Measurements from ENCODE around the gene ZNF254. TPM values are rescaled to one million over a fixed set of nuclear protein-coding genes. Genes with fewer than 3 reads are reported as not detected.

The ZNF254 gene
- polyA plus RNA-seq, 1 of the 3 experiments (the other 2 are of a cell fraction), result 3.1 TPM

- TF ChIP-seq REST (IDR thresholded peaks at IDR 0.05; ENCODE audit: low read depth, low read length), result no peak
- TF ChIP-seq, protein P1, sequence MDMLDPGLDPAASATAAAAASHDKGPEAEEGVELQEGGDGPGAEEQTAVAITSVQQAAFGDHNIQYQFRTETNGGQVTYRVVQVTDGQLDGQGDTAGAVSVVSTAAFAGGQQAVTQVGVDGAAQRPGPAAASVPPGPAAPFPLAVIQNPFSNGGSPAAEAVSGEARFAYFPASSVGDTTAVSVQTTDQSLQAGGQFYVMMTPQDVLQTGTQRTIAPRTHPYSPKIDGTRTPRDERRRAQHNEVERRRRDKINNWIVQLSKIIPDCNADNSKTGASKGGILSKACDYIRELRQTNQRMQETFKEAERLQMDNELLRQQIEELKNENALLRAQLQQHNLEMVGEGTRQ (IDR thresholded peaks at IDR 0.05; ENCODE audit: borderline replicate concordance, low read depth, low read length), result no peak
- no peak for TF ChIP-seq MEF2A (IDR thresholded peaks at IDR 0.05; ENCODE audit: borderline replicate concordance, low read depth)
- no peak for TF ChIP-seq RXRA (IDR thresholded peaks at IDR 0.05; ENCODE audit: borderline replicate concordance, low read depth)
- TF ChIP-seq, protein P2, sequence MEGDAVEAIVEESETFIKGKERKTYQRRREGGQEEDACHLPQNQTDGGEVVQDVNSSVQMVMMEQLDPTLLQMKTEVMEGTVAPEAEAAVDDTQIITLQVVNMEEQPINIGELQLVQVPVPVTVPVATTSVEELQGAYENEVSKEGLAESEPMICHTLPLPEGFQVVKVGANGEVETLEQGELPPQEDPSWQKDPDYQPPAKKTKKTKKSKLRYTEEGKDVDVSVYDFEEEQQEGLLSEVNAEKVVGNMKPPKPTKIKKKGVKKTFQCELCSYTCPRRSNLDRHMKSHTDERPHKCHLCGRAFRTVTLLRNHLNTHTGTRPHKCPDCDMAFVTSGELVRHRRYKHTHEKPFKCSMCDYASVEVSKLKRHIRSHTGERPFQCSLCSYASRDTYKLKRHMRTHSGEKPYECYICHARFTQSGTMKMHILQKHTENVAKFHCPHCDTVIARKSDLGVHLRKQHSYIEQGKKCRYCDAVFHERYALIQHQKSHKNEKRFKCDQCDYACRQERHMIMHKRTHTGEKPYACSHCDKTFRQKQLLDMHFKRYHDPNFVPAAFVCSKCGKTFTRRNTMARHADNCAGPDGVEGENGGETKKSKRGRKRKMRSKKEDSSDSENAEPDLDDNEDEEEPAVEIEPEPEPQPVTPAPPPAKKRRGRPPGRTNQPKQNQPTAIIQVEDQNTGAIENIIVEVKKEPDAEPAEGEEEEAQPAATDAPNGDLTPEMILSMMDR (IDR thresholded peaks at IDR 0.05), result no peak
- no peak for TF ChIP-seq NRF1 (IDR thresholded peaks at IDR 0.05; ENCODE audit: low read depth, low read length)
- no peak for TF ChIP-seq NFIC (IDR thresholded peaks at IDR 0.05; ENCODE audit: borderline replicate concordance)
- no peak for TF ChIP-seq RAD21 (IDR thresholded peaks at IDR 0.05; ENCODE audit: low read length)
- no peak for TF ChIP-seq FOSL2 (IDR thresholded peaks at IDR 0.05; ENCODE audit: borderline replicate concordance, low read depth)
- TF ChIP-seq GATA2 (CRISPR knock-in tag; IDR thresholded peaks at IDR 0.05), result no peak
These were observed 31.4 kb upstream of the ZNF254 start (continued) for GRCh38 chr19:24055548-24055947.

DNA sequence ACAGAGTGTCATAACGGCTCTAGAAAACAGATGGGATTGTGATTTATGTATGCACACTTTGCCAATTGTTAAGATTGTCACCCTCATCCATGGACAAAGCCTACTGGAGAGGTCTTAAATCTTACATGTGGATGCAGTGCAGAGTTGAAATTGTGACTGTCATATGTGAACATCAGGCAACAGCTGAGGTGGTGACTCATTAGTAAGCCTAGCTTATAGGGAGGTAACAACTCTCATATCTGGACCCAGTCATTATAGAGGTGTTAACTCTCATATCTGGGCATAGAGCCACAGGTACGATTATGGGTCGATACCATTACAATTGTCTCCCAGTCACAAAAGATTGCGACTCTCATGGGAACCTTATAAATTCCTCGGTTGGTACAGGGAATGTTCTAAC lies 29.8 kb upstream of the ZNF254 start:
- Histone ChIP-seq H3K79me2 (ENCODE audit: insufficient read depth) (peaks cover 9% of the 10 kb centered on the region; the same call in 1 of the 2 replicates), H3K4me1 (ENCODE audit: control insufficient read depth in 1 of 2, insufficient read depth in 2 of 2, low read depth in 1 of 2, low read length in 1 of 2) (peaks cover 0 to 12% of the 10 kb centered on the region in 2 experiments; a peak in 2 of 4 replicates), H3K4me3 (ENCODE audit: low read depth in 2 of 2, low read length in 1 of 2) (no peak overlapping the region), H2AFZ (ENCODE audit: low read depth) (no peak overlapping the region), H3K4me2 (no peak overlapping the region), H3K27me3 (ENCODE audit: insufficient read depth) (no peaks in the 10 kb centered on the region), H3K9me2 (no peaks in the 10 kb centered on the region), H3K36me3 (replicated peaks in 1 of 2; ENCODE audit: control insufficient read depth in 1 of 2, insufficient read depth in 2 of 2, low read length in 1 of 2) (peaks cover 38 to 58% of the 10 kb centered on the region in 2 experiments), H3F3A (replicated peaks; ENCODE audit: insufficient read depth) (peaks cover 33% of the 10 kb centered on the region), H3K9ac (no peak overlapping the region), H3K27ac (ENCODE audit: low read depth in 2 of 2, low read length in 1 of 2) (no peak overlapping the region), H3K9me3 (no peaks in the 10 kb centered on the region), H4K20me1 (ENCODE audit: insufficient read depth) (peaks cover 14% of the 10 kb centered on the region; the same call in 1 of the 2 replicates)
- ChIA-PET POLR2A (no interaction called here), CTCF (no interaction called here)
- 94% methylated on average over 5 of the region's 5 CpGs for WGBS (ENCODE audit: low lambda C conversion rate)
- TF ChIP-seq SIN3A (IDR thresholded peaks at IDR 0.05; ENCODE audit: borderline replicate concordance, low read depth, low read length), result no peak
- no peak for TF ChIP-seq RCOR1 (IDR thresholded peaks at IDR 0.05; ENCODE audit: low read length)
- TF ChIP-seq TAF1 (IDR thresholded peaks at IDR 0.05; ENCODE audit: borderline replicate concordance, low read depth, low read length), result no peak
- no peak for TF ChIP-seq PBX3 (IDR thresholded peaks at IDR 0.05)
- no peak for TF ChIP-seq EZH2phosphoT487 (IDR thresholded peaks at IDR 0.05; ENCODE audit: borderline replicate concordance, low read depth)
- DNase-seq, result no peak

All from SK-N-SH (cell line).